VCaP (cell line): Measurements from ENCODE around the gene CDC42EP4.

Source experiments
- H3K27ac ChIP-seq: fragments of 450-650 bp; 2 replicates; pipeline ENCODE4 v1.5.1; 2017
- CTCF ChIP-seq: fragments of 450-650 bp; conservative IDR thresholded peaks from 2 replicates; pipeline ENCODE4 v1.5.1; 2017; ENCODE audit warnings: mild to moderate bottlenecking, moderate library complexity

CDC42EP4 gene

GRCh38 chr17:73284906-73285602 is 26.7 kb downstream of the CDC42EP4 start:
- peak overlapping the region; percentile 74; the same call in 1 of the 2 replicates for H3K27ac ChIP-seq
- TF ChIP-seq CTCF = no peak

- TF ChIP-seq CTCF = no peak
- no peak overlapping the region; the same call in 1 of the 2 replicates for H3K27ac ChIP-seq
Measured at GRCh38 chr17:73284354-73284753, 27.4 kb downstream of the CDC42EP4 start.

- no peak overlapping the region for H3K27ac ChIP-seq
- TF ChIP-seq CTCF = no peak
Measured at GRCh38 chr17:73283841-73284282, 27.9 kb downstream of the CDC42EP4 start.

GRCh38 chr17:73283250-73283649 is 28.6 kb downstream of the CDC42EP4 start:
- no peak for TF ChIP-seq CTCF
- no peak overlapping the region for H3K27ac ChIP-seq

- no peak for TF ChIP-seq CTCF
- no peak overlapping the region for H3K27ac ChIP-seq
Measured at GRCh38 chr17:73282629-73283028, 29.2 kb downstream of the CDC42EP4 start.

GRCh38 chr17:73281928-73282327 is 29.9 kb downstream of the CDC42EP4 start:
- no peak overlapping the region for H3K27ac ChIP-seq

GRCh38 chr17:73280191-73280590 is 31.6 kb downstream of the CDC42EP4 start:
- H3K27ac ChIP-seq = peak overlapping the region; percentile 85
- TF ChIP-seq CTCF = no peak

More at GRCh38 chr17:73281928-73282327, 29.9 kb downstream of the CDC42EP4 start:
- no peak for TF ChIP-seq CTCF
